Smooth muscle cell of the umbilical artery (primary cell): ENCODE measurements around the gene TPRX2. TPM values are rescaled to one million over a fixed set of nuclear protein-coding genes. Genes with fewer than 3 reads are reported as not detected.

Source experiments
- total RNA-seq: library from RNA; depleted of rRNA; stranded (reverse); fragments of >200 nt; gene quantifications from 2 replicates; pipeline ENCODE4 v1.2.3, GENCODE V29; 2014

TPRX2 gene, protein sequence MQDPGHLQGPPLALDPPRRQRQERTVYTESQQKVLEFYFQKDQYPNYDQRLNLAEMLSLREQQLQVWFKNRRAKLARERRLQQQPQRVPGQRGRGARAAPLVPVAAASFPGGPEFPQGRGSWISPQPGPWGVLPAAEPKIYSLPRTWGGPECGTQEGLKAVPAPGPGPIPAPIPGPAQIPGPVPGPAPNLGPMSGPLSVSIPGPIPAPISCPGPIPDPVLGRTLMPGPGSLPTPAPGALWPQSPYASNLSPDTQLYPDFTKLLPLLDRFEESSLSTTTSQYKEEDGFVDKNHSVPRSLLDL
- not detected in 2 replicates for total RNA-seq

GRCh38 chr19:47858646-47859285, at the start of gene TPRX2:
TSS of gene TPRX2 (plus strand) at chr19:47859235. CDS start at chr19:47859247, 12 bp downstream.

GRCh38 chr19:47821460-47822020, 37.5 kb upstream of the TPRX2 start, which contains the start of gene CRX:
TSS of gene CRX (plus strand) at chr19:47821937. CDS start at chr19:47834444, 12,507 bp downstream.

DNA sequence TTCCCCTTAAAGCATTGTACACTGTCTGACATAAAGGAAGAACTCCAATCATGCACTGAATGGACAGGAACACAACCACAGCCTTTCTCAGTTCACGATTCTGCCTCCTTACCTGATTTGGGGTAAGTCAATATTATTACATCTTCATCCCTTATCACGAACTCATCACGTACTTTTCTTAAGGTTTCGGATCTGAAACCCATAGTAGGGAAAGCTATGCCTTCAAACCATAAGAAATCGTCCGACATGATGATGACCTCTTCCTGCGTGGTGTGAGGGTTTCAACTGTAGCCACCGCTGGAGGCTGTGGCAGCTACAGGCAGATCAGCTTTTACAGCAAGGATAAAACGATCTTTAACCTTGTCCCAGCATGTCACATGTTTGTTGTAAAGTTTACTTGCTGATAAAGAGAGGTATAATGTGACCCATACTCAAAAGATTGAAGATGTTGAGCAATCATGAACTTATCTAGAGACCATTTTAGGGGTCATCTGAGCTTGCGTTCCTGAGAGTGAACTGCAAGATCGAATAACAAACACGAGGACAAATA, 27.1 kb downstream of the TPRX2 start, which contains the start of gene SULT2A1:
Gene SULT2A1, minus strand, starts transcription at position 306 of the 550 bp plus-strand sequence. Its CDS starts 58 bp downstream, at position 248.

Other genes with a start within 250 kb of the TPRX2 start
- gene EHD2, start 145.8 kb upstream of the TPRX2 start, total RNA-seq: 93.2 and 238 TPM in 2 replicates
- gene NOP53, start 113.7 kb upstream of the TPRX2 start, total RNA-seq: 41.5 and 49.6 TPM in 2 replicates
- gene SELENOW, start 80.5 kb upstream of the TPRX2 start, total RNA-seq: 124 and 232 TPM in 2 replicates
- not detected in 2 replicates for gene TPRX1, start 54.7 kb upstream of the TPRX2 start, total RNA-seq
- gene CRX, start 37.3 kb upstream of the TPRX2 start, total RNA-seq: not detected in 2 replicates
- gene SULT2A1, start 27.1 kb downstream of the TPRX2 start, total RNA-seq: not detected in 2 replicates
- not detected in 2 replicates for gene BSPH1, start 132.9 kb downstream of the TPRX2 start, total RNA-seq
- not detected in 2 replicates for gene ELSPBP1, start 135.4 kb downstream of the TPRX2 start, total RNA-seq
- gene CABP5, start 184.8 kb downstream of the TPRX2 start, total RNA-seq: not detected in 2 replicates